Trophoblast cell (in vitro differentiated cells and primary cell): ENCODE data around the gene CRADD.

Experiments used
- DNase-seq, 2 donors: peaks; one replicate each; pipeline ENCODE4 v3.0.0-alpha.2; 2016
- H2AFZ ChIP-seq: 2 replicates; pipeline ENCODE4 v1.6.1; 2013; ENCODE audit warnings: low read length, moderate library complexity, mild to moderate bottlenecking; ENCODE audit not compliant: insufficient read depth, poor library complexity
- H2AK5ac ChIP-seq: 2 replicates; pipeline ENCODE4 v1.6.1; 2013; ENCODE audit warnings: mild to moderate bottlenecking, low read length
- H2BK120ac ChIP-seq: 2 replicates; pipeline ENCODE4 v1.6.1; 2013; ENCODE audit warnings: low read length, mild to moderate bottlenecking, moderate library complexity; ENCODE audit not compliant: insufficient read depth, poor library complexity
- H2BK12ac ChIP-seq: 2 replicates; pipeline ENCODE4 v1.6.1; 2013; ENCODE audit warnings: mild to moderate bottlenecking, low read length, moderate library complexity
- H2BK5ac ChIP-seq: 2 replicates; pipeline ENCODE4 v1.6.1; 2013; ENCODE audit warnings: low read length, low read depth, moderate library complexity, mild to moderate bottlenecking; ENCODE audit not compliant: poor library complexity
- H3K14ac ChIP-seq: 2 replicates; pipeline ENCODE4 v1.6.1; 2013; ENCODE audit warnings: mild to moderate bottlenecking, low read length
- H3K18ac ChIP-seq: 2 replicates; pipeline ENCODE4 v1.6.1; 2013; ENCODE audit warnings: mild to moderate bottlenecking, low read length
- H3K23ac ChIP-seq: 2 replicates; pipeline ENCODE4 v1.6.1; 2013; ENCODE audit warnings: low read length
- H3K27ac ChIP-seq: 2 replicates; pipeline ENCODE4 v1.5.1; 2013; ENCODE audit warnings: low read depth, mild to moderate bottlenecking, inconsistent platforms, low read length, moderate library complexity
- H3K27me3 ChIP-seq: 2 replicates; pipeline ENCODE4 v1.6.1; 2013; ENCODE audit warnings: inconsistent platforms, mild to moderate bottlenecking, low read length, moderate library complexity; ENCODE audit not compliant: insufficient read depth
- H3K36me3 ChIP-seq, 2 experiments: 1 replicate in 1 of 2; 2 replicates in 1 of 2; pipeline ENCODE4 v1.6.1; 2013; ENCODE audit warnings: low read length in 2 of 2, mild to moderate bottlenecking in 2 of 2, moderate library complexity in 1 of 2; ENCODE audit not compliant: insufficient read depth in 2 of 2, control insufficient read depth in 1 of 2
- H3K4ac ChIP-seq: 2 replicates; pipeline ENCODE4 v1.6.1; 2013; ENCODE audit warnings: low read depth, mild to moderate bottlenecking, low read length, moderate library complexity
- H3K4me1 ChIP-seq, 2 experiments: 1 replicate in 1 of 2; 2 replicates in 1 of 2; pipeline ENCODE4 v1.6.1; 2013; ENCODE audit warnings: low read length in 2 of 2, mild to moderate bottlenecking in 2 of 2, moderate library complexity in 1 of 2; ENCODE audit not compliant: insufficient read depth in 2 of 2, control insufficient read depth in 1 of 2
- H3K4me2 ChIP-seq: 2 replicates; pipeline ENCODE4 v1.6.1; 2013; ENCODE audit warnings: inconsistent platforms, mild to moderate bottlenecking, low read length, moderate library complexity
- H3K4me3 ChIP-seq: 2 replicates; pipeline ENCODE4 v1.5.1; 2013; ENCODE audit warnings: mild to moderate bottlenecking, low read depth, low read length, inconsistent platforms
- H3K79me1 ChIP-seq: one replicate; pipeline ENCODE4 v1.6.1; 2013; ENCODE audit warnings: low read length
- H3K79me2 ChIP-seq: 2 replicates; pipeline ENCODE4 v1.6.1; 2013; ENCODE audit warnings: low read length, mild to moderate bottlenecking; ENCODE audit not compliant: control insufficient read depth, insufficient read depth, poor library complexity
- H3K9ac ChIP-seq: 2 replicates; pipeline ENCODE4 v1.6.1; 2013; ENCODE audit warnings: mild to moderate bottlenecking, low read length
- H3K9me3 ChIP-seq: 2 replicates; pipeline ENCODE4 v1.6.1; 2013; ENCODE audit warnings: low read depth, mild to moderate bottlenecking, control low read depth, inconsistent platforms, low read length; ENCODE audit not compliant: insufficient read depth
- H4K12ac ChIP-seq: 2 replicates; pipeline ENCODE4 v1.6.1; 2013; ENCODE audit warnings: low read depth, mild to moderate bottlenecking, low read length, moderate library complexity
- H4K8ac ChIP-seq: 2 replicates; pipeline ENCODE4 v1.6.1; 2013; ENCODE audit warnings: low read depth, mild to moderate bottlenecking, low read length, moderate library complexity
- H4K91ac ChIP-seq: one replicate; pipeline ENCODE4 v1.6.1; 2013; ENCODE audit warnings: low read depth, mild to moderate bottlenecking, low read length, moderate library complexity
- WGBS: extraction: QIAGEN DNeasy Blood & Tissue Kit; methylation state at CpG from one replicate; pipeline ENCODE4 v1.1.7; 2013; ENCODE audit warnings: missing lambda C conversion rate; ENCODE audit not compliant: insufficient read length, insufficient coverage; ENCODE audit errors: extremely low coverage; 5-methylcytosine and 5-hydroxymethylcytosine counted together

Gene CRADD

GRCh38 chr12:93789767-93790166 lies 112.6 kb downstream of the CRADD start:
- no CpG with 5 or more reads among the region's 1 CpG for WGBS
- Histone ChIP-seq H3K27ac (no peak overlapping the region), H3K36me3 (no peaks in the 10 kb centered on the region), H4K91ac (no peak overlapping the region), H2BK12ac (no peak overlapping the region), H3K79me1 (peaks cover 3% of the 10 kb centered on the region), H3K4me2 (no peak overlapping the region), H2AFZ (no peak overlapping the region), H3K4ac (no peak overlapping the region), H3K14ac (no peak overlapping the region), H3K27me3 (no peaks in the 10 kb centered on the region), H3K9me3 (no peaks in the 10 kb centered on the region), H3K79me2 (no peaks in the 10 kb centered on the region), H3K4me1 (peaks cover 0 to 4% of the 10 kb centered on the region in 2 experiments), H3K23ac (no peak overlapping the region), H4K8ac (no peak overlapping the region), H4K12ac (no peak overlapping the region), H3K9ac (no peak overlapping the region), H3K4me3 (no peak overlapping the region), H2AK5ac (no peak overlapping the region), H3K18ac (no peak overlapping the region), H2BK5ac (no peak overlapping the region), H2BK120ac (no peak overlapping the region)
- DNase-seq, result no peak

GRCh38 chr12:93790472-93791152 lies 113.4 kb downstream of the CRADD start:
- H2AFZ ChIP-seq, result no peak overlapping the region
- H3K4me3 ChIP-seq, result no peak overlapping the region
- H2BK120ac ChIP-seq, result no peak overlapping the region
- no peak overlapping the region for H3K27ac ChIP-seq
- H4K12ac ChIP-seq, result no peak overlapping the region
- H3K27me3 ChIP-seq, result no peaks in the 10 kb centered on the region
- no peak overlapping the region for H3K14ac ChIP-seq
- peaks cover 2% of the 10 kb centered on the region for H3K79me1 ChIP-seq
- no CpG with 5 or more reads among the region's 5 CpGs for WGBS
- no peak overlapping the region for H2AK5ac ChIP-seq
- H3K4me2 ChIP-seq, result no peak overlapping the region
- H3K4ac ChIP-seq, result no peak overlapping the region
- H3K18ac ChIP-seq, result no peak overlapping the region
- no peak overlapping the region for H2BK5ac ChIP-seq
- no peak overlapping the region for H4K8ac ChIP-seq
- H3K23ac ChIP-seq, result no peak overlapping the region
- H3K4me1 ChIP-seq, result peaks cover 0 to 3% of the 10 kb centered on the region in 2 experiments
- no peak overlapping the region for H3K9ac ChIP-seq
- no peak overlapping the region for H4K91ac ChIP-seq
- H3K9me3 ChIP-seq, result no peaks in the 10 kb centered on the region
- no peak for DNase-seq
- no peak overlapping the region for H2BK12ac ChIP-seq
- H3K36me3 ChIP-seq, result no peaks in the 10 kb centered on the region
- H3K79me2 ChIP-seq, result no peaks in the 10 kb centered on the region

- Histone ChIP-seq H3K27ac (no peak overlapping the region), H3K4ac (no peak overlapping the region), H4K91ac (no peak overlapping the region), H3K18ac (no peak overlapping the region), H2BK12ac (no peak overlapping the region), H3K27me3 (no peaks in the 10 kb centered on the region), H2BK5ac (no peak overlapping the region), H3K79me2 (no peaks in the 10 kb centered on the region), H4K8ac (no peak overlapping the region), H3K9ac (no peak overlapping the region), H3K36me3 (no peaks in the 10 kb centered on the region), H3K79me1 (no peaks in the 10 kb centered on the region), H2AFZ (no peak overlapping the region), H3K23ac (no peak overlapping the region), H3K14ac (no peak overlapping the region), H4K12ac (no peak overlapping the region), H3K4me2 (no peak overlapping the region), H3K4me1 (no peaks in the 10 kb centered on the region), H2AK5ac (no peak overlapping the region), H3K4me3 (no peak overlapping the region), H2BK120ac (no peak overlapping the region), H3K9me3 (no peaks in the 10 kb centered on the region)
- WGBS, result no CpG with 5 or more reads among the region's 3 CpGs
- DNase-seq, result no peak
Observed at GRCh38 chr12:93793007-93793406, 115.8 kb downstream of the CRADD start.

- H3K36me3 ChIP-seq, result no peaks in the 10 kb centered on the region
- no peak overlapping the region for H3K27ac ChIP-seq
- H3K4me1 ChIP-seq, result no peaks in the 10 kb centered on the region
- H3K4me3 ChIP-seq, result no peak overlapping the region
- no peak overlapping the region for H4K8ac ChIP-seq
- no peak overlapping the region for H3K14ac ChIP-seq
- H3K4me2 ChIP-seq, result no peak overlapping the region
- H3K9me3 ChIP-seq, result no peaks in the 10 kb centered on the region
- H2BK120ac ChIP-seq, result no peak overlapping the region
- H3K4ac ChIP-seq, result no peak overlapping the region
- H2BK12ac ChIP-seq, result no peak overlapping the region
- H4K91ac ChIP-seq, result no peak overlapping the region
- no peak overlapping the region for H3K9ac ChIP-seq
- no peak overlapping the region for H2AFZ ChIP-seq
- no peak overlapping the region for H2AK5ac ChIP-seq
- H2BK5ac ChIP-seq, result no peak overlapping the region
- H3K23ac ChIP-seq, result no peak overlapping the region
- H3K18ac ChIP-seq, result no peak overlapping the region
- H3K79me2 ChIP-seq, result no peaks in the 10 kb centered on the region
- no peaks in the 10 kb centered on the region for H3K79me1 ChIP-seq
- DNase-seq, result no peak
- H4K12ac ChIP-seq, result no peak overlapping the region
- H3K27me3 ChIP-seq, result no peaks in the 10 kb centered on the region
Observed at GRCh38 chr12:93793983-93794382, 116.8 kb downstream of the CRADD start.
